GM12878 (cell line): ENCODE data around the gene PNPLA5. TPM values are rescaled to one million over a fixed set of nuclear protein-coding genes. Genes with fewer than 3 reads are reported as not detected.

Experiments used
- ATAC-seq: fragments of 200-7000 bp; cut with Tn5 transposase; 3 replicates; pipeline ENCODE4 v1.9.1; 2020; ENCODE audit warnings: mild to moderate bottlenecking, moderate library complexity
- BruUV-seq: library from RNA; stranded (reverse); fragments of 400-500 nt; replicated peaks from 2 replicates; lab custom pipeline; 2021; lab: Mats Ljungman, UMichigan
- CTCF ChIA-PET: fragments of 300-600 bp; sonication (Branson Sonifier 250); formaldehyde crosslinking; extraction: SDS; loops from one replicate; lab custom pipeline; 2021; ENCODE audit warnings: inconsistent platforms; lab: Yijun Ruan, JAX
- POLR2A ChIA-PET: fragments of 350-600 bp; formaldehyde crosslinking; extraction: SDS; loops from one replicate; lab custom pipeline; 2021; ENCODE audit warnings: inconsistent platforms; lab: Charles Lee
- RAD21 ChIA-PET: fragments of 300-600 bp; sonication (Branson Sonifier 250); formaldehyde crosslinking; loops from one replicate; lab custom pipeline; 2023; ENCODE audit warnings: antibody characterized with exemption; ENCODE audit not compliant: unreplicated experiment; lab: Charles Lee
- SMC1A ChIA-PET: fragments of 300-600 bp; sonication (Branson Sonifier 250); formaldehyde crosslinking; loops from one replicate; lab custom pipeline; 2023; ENCODE audit not compliant: unreplicated experiment, uncharacterized antibody; lab: Charles Lee
- DNase-seq: peaks from one replicate; pipeline ENCODE4 v3.0.0-alpha.2; 2011; ENCODE audit warnings: low read depth, low spot score
- FAIRE-seq: peaks from 3 replicates; lab custom pipeline; 2011; peaks lifted over from hg19 to GRCh38; lab: Jason Lieb, UNC
- H2AFZ ChIP-seq: 2 replicates; pipeline ENCODE4 v1.6.0; 2011; ENCODE audit warnings: low read depth, low read length, control low read depth; ENCODE audit not compliant: control insufficient read depth
- H3K27ac ChIP-seq: 2 replicates; pipeline ENCODE4 v1.5.1; 2011; ENCODE audit warnings: control low read depth; ENCODE audit not compliant: control insufficient read depth, insufficient read depth
- H3K27me3 ChIP-seq, 2 experiments: replicated peaks in 1 of 2; 2 replicates each; pipeline versions ENCODE4 v1.6.0 to v1.6.1; 2011; ENCODE audit warnings: low read length in 1 of 2; ENCODE audit not compliant: control insufficient read depth in 2 of 2, insufficient read depth in 2 of 2
- H3K36me3 ChIP-seq, 2 experiments: 2 replicates each; pipeline ENCODE4 v1.5.1; 2011; ENCODE audit warnings: low read length in 1 of 2; ENCODE audit not compliant: control insufficient read depth in 2 of 2, insufficient read depth in 2 of 2
- H3K4me1 ChIP-seq: 2 replicates; pipeline ENCODE4 v1.6.1; 2011; ENCODE audit warnings: mild to moderate bottlenecking, low read length, moderate library complexity, mixed read lengths; ENCODE audit not compliant: control insufficient read depth, insufficient read depth
- H3K4me2 ChIP-seq: 2 replicates; pipeline ENCODE4 v1.6.0; 2011; ENCODE audit warnings: control low read depth; ENCODE audit not compliant: control insufficient read depth, insufficient read depth
- H3K4me3 ChIP-seq: fragments of 200-600 bp; sonication (generic); 2 replicates; pipeline ENCODE4 v1.5.1; 2016
- H3K79me2 ChIP-seq: 2 replicates; pipeline ENCODE4 v1.6.0; 2011; ENCODE audit warnings: low read length; ENCODE audit not compliant: control insufficient read depth, insufficient read depth
- H3K9ac ChIP-seq: 2 replicates; pipeline ENCODE4 v1.8.0; 2011; ENCODE audit warnings: low read length, control low read depth, mixed read lengths; ENCODE audit not compliant: control insufficient read depth, insufficient read depth
- H3K9me3 ChIP-seq: replicated peaks from 3 replicates; pipeline ENCODE4 v1.5.1; 2011; ENCODE audit warnings: mild to moderate bottlenecking, low read length; ENCODE audit not compliant: control insufficient read depth, insufficient read depth
- H4K20me1 ChIP-seq: 2 replicates; pipeline ENCODE4 v1.6.0; 2011; ENCODE audit not compliant: control insufficient read depth, insufficient read depth
- ATF3 ChIP-seq: IDR thresholded peaks from 2 replicates; pipeline ENCODE4 v1.6.1; 2011; ENCODE audit warnings: low read depth, mild to moderate bottlenecking, low read length, moderate library complexity, borderline replicate concordance; ENCODE audit errors: extremely low read depth
- CBX3 ChIP-seq: fragments of 200-600 bp; sonication (generic); IDR thresholded peaks from 2 replicates; pipeline ENCODE4 v1.6.1; 2016; ENCODE audit warnings: low read depth, borderline replicate concordance
- CHD1 ChIP-seq: IDR thresholded peaks from 2 replicates; pipeline ENCODE4 v1.6.1; 2012; ENCODE audit warnings: low read depth, low read length, improper control_type of control experiment
- E4F1 ChIP-seq: fragments of 450-650 bp; IDR thresholded peaks from 2 replicates; pipeline ENCODE4 v1.6.1; 2018; ENCODE audit warnings: borderline replicate concordance, mild to moderate bottlenecking; ENCODE audit not compliant: partially characterized antibody
- EP300 ChIP-seq, 2 experiments: fragments of 150-350 bp in 1 of 2; IDR thresholded peaks; 2 replicates each; pipeline ENCODE4 v1.6.1; 2011 to 2012; ENCODE audit warnings: low read depth in 2 of 2, low read length in 2 of 2, borderline replicate concordance in 1 of 2, improper control_type of control experiment in 1 of 2, inconsistent platforms in 1 of 2; ENCODE audit not compliant: control insufficient read depth in 1 of 2
- ETV6 ChIP-seq, 2 experiments: fragments of 450-650 bp in 1 of 2; IDR thresholded peaks in 1 of 2; conservative IDR thresholded peaks in 1 of 2; 2 replicates each; pipeline ENCODE4 v1.6.1; 2014; ENCODE audit warnings: antibody characterized with exemption in 1 of 2, borderline replicate concordance in 1 of 2, low read depth in 1 of 2, mild to moderate bottlenecking in 1 of 2, moderate library complexity in 1 of 2
- GABPA ChIP-seq: IDR thresholded peaks from 2 replicates; pipeline ENCODE4 v1.6.1; 2014; ENCODE audit warnings: antibody characterized with exemption, low read depth, mild to moderate bottlenecking, inconsistent platforms
- NBN ChIP-seq: fragments of 450-650 bp; IDR thresholded peaks from 2 replicates; pipeline ENCODE4 v1.6.1; 2016
- NKRF ChIP-seq: fragments of 450-650 bp; conservative IDR thresholded peaks from 2 replicates; pipeline ENCODE4 v1.6.1; 2017; ENCODE audit warnings: mild to moderate bottlenecking, moderate library complexity
- SMC3 ChIP-seq: IDR thresholded peaks from 2 replicates; pipeline ENCODE4 v1.6.1; 2011; ENCODE audit warnings: low read length, improper control_type of control experiment, borderline replicate concordance
- STAT1 ChIP-seq: fragments of 450-650 bp; conservative IDR thresholded peaks from 2 replicates; pipeline ENCODE4 v1.6.1; 2014; ENCODE audit warnings: antibody characterized with exemption, mild to moderate bottlenecking
- ZBTB4 ChIP-seq: fragments of 450-650 bp; formaldehyde crosslinking; IDR thresholded peaks from 2 replicates; pipeline ENCODE4 v1.4.0; 2022; ENCODE audit warnings: mild to moderate bottlenecking, moderate library complexity
- ZNF622 ChIP-seq: fragments of 450-650 bp; IDR thresholded peaks from 2 replicates; pipeline ENCODE4 v1.6.1; 2017; ENCODE audit warnings: mild to moderate bottlenecking, inconsistent platforms
- WGBS: methylation state at CpG from one replicate; pipeline ENCODE4 v1.1.6; 2016; ENCODE audit warnings: low lambda C conversion rate; ENCODE audit not compliant: insufficient replicate concordance, insufficient coverage; ENCODE audit errors: missing lambda C conversion rate; 5-methylcytosine and 5-hydroxymethylcytosine counted together
- in situ Hi-C: fragments of 300-500 bp; cut with MboI; formaldehyde crosslinking; loops from 9 replicates; pipeline ENCODE4 v1.14.3; 2018; ENCODE audit warnings: mixed read lengths
- intact Hi-C: fragments of 100-400 bp; cut with micrococcal nuclease; formaldehyde crosslinking; loops from one replicate; pipeline ENCODE4 v1.14.2; 2022; ENCODE audit not compliant: unreplicated experiment
- polyA plus RNA-seq, 11 experiments: library from polyadenylated mRNA; depleted of rRNA in 4 of 11; unstranded in 6 of 11; stranded (reverse) in 5 of 11; fragments of >200 nt; fragmentation: Nextera tagmentation in 4 of 11; fragmentation: Illumina TruSeq in 1 of 11; extraction: Ambion mirVana in 4 of 11; extraction: Trizol in 1 of 11; gene quantifications; 1 replicate in 1 of 11; 2 replicates in 10 of 11; pipeline versions ENCODE4 v1.2.1 to v1.2.3, GENCODE V29; 2011 to 2016; ENCODE audit warnings: inconsistent platforms in 2 of 11, missing spikeins in 2 of 11, low read depth in 1 of 11
- total RNA-seq, 4 experiments: library from RNA; depleted of rRNA in 3 of 4; stranded (reverse); fragments of >200 nt in 3 of 4; fragmentation: Illumina TruSeq in 1 of 4; extraction: Trizol in 1 of 4; gene quantifications; 2 replicates each; pipeline versions ENCODE4 v1.2.1 to v1.2.3, GENCODE V29; 2013 to 2021

PNPLA5 gene
- total and polyA plus RNA-seq, 10 of the 15 experiments (the other 5 are each of a cell fraction or from before 2014, with no cell fraction given) = not detected

- no peak for TF ChIP-seq ZBTB4
- TF ChIP-seq, all 136 proteins: peak for 0
These were observed 11.2 kb downstream of the PNPLA5 start (continued) for GRCh38 chr22:43880541-43880991.

- Histone ChIP-seq H3K4me2 (no peak overlapping the region), H3K27me3 (peaks cover 2 to 3% of the 10 kb centered on the region in 2 experiments; a peak in 1 of 4 replicates), H3K9ac (no peak overlapping the region), H3K4me1 (peaks cover 9% of the 10 kb centered on the region), H3K36me3 (no peaks in the 10 kb centered on the region), H4K20me1 (no peaks in the 10 kb centered on the region), H2AFZ (no peak overlapping the region), H3K79me2 (no peaks in the 10 kb centered on the region), H3K4me3 (no peak overlapping the region), H3K27ac (no peak overlapping the region), H3K9me3 (no peaks in the 10 kb centered on the region)
- FAIRE-seq (no peak), DNase-seq (no peak), ATAC-seq (no peak)
- RAD21 ChIA-PET = interaction anchor here (1.2 kb wide), 1 partner anchor 66 kb away, joined by 3 read pairs; no protein-coding TSS in a partner anchor
- WGBS = 25% methylated on average over 14 of the region's 14 CpGs
- intact Hi-C loops (loop anchor here (10.0 kb wide), 1 partner anchor 135 kb away; no protein-coding TSS in a partner anchor), in situ Hi-C loops (no loop called here)
- SMC1A ChIA-PET = no interaction called here
- CTCF ChIA-PET = no interaction called here
- POLR2A ChIA-PET = no interaction called here
- no TSS peak for BruUV-seq
- no peak for TF ChIP-seq SMC3
- TF ChIP-seq CHD1 = no peak
- no peak for TF ChIP-seq ETV6 (conservative IDR thresholded peaks at IDR 0.05 in 1 of 2, IDR thresholded peaks at IDR 0.05 in 1 of 2; ENCODE audit: borderline replicate concordance in 1 of 2, low read depth in 1 of 2)
- no peak for TF ChIP-seq CBX3
- TF ChIP-seq ZNF622 = no peak
- no peak for TF ChIP-seq E4F1
- no peak for TF ChIP-seq STAT1
- no peak for TF ChIP-seq NBN
- TF ChIP-seq GABPA = no peak
- no peak for TF ChIP-seq ATF3
- TF ChIP-seq NKRF = no peak
- TF ChIP-seq EP300 (IDR thresholded peaks at IDR 0.05; ENCODE audit: borderline replicate concordance in 1 of 2, control insufficient read depth in 1 of 2, low read depth in 2 of 2, low read length in 2 of 2) = no peak
These were observed 11.8 kb downstream of the PNPLA5 start for GRCh38 chr22:43879901-43880540.
